OCI-LY7 (cell line): Measurements from ENCODE around the gene PCDHGA1. TPM values are rescaled to one million over a fixed set of nuclear protein-coding genes. Genes with fewer than 3 reads are reported as not detected.

Experiments
- BruUV-seq: library from RNA; stranded (reverse); fragments of 400-500 nt; replicated peaks from 2 replicates; lab custom pipeline; 2021; lab: Mats Ljungman, UMichigan
- CTCF ChIA-PET: fragments of 300-600 bp; sonication (Branson Sonifier 250); formaldehyde crosslinking; loops from one replicate; lab custom pipeline; 2022; ENCODE audit warnings: antibody characterized with exemption; ENCODE audit not compliant: unreplicated experiment; lab: Charles Lee
- POLR2A ChIA-PET: fragments of 300-600 bp; sonication (Branson Sonifier 250); formaldehyde crosslinking; loops from one replicate; lab custom pipeline; 2022; ENCODE audit warnings: antibody characterized with exemption; lab: Charles Lee
- DNase-seq: peaks from one replicate; pipeline ENCODE4 v3.0.0-alpha.2; 2015; ENCODE audit warnings: low spot score
- H2AFZ ChIP-seq: fragments of 200-600 bp; sonication (generic), shearing (Covaris generic); 2 replicates; pipeline ENCODE4 v1.6.1; 2014; ENCODE audit warnings: mild to moderate bottlenecking, antibody characterized with exemption, low read length, moderate library complexity
- H3K27ac ChIP-seq: fragments of 200-600 bp; sonication (generic); 2 replicates; pipeline ENCODE4 v1.5.1; 2014; ENCODE audit warnings: mixed run types, low read depth, mild to moderate bottlenecking, moderate library complexity, low read length, inconsistent platforms; ENCODE audit not compliant: poor library complexity, severe bottlenecking
- H3K36me3 ChIP-seq: fragments of 200-600 bp; sonication (generic); 2 replicates; pipeline ENCODE4 v1.6.1; 2014; ENCODE audit warnings: mild to moderate bottlenecking, antibody characterized with exemption, low read length, moderate library complexity, mixed read lengths; ENCODE audit not compliant: insufficient read depth
- H3K4me1 ChIP-seq: fragments of 200-600 bp; sonication (generic); 2 replicates; pipeline ENCODE4 v1.5.1; 2014; ENCODE audit warnings: mild to moderate bottlenecking, low read length; ENCODE audit not compliant: insufficient read depth, poor library complexity, severe bottlenecking
- H3K4me2 ChIP-seq: fragments of 200-600 bp; sonication (generic); 2 replicates; pipeline ENCODE4 v1.6.1; 2014; ENCODE audit warnings: mild to moderate bottlenecking, low read length
- H3K4me3 ChIP-seq: fragments of 200-600 bp; sonication (generic); 2 replicates; pipeline ENCODE4 v1.5.1; 2014; ENCODE audit warnings: mild to moderate bottlenecking, low read depth, low read length; ENCODE audit not compliant: poor library complexity, severe bottlenecking
- H3K79me2 ChIP-seq: fragments of 200-600 bp; sonication (generic); 2 replicates; pipeline ENCODE4 v1.6.1; 2016; ENCODE audit warnings: low read depth, mild to moderate bottlenecking, low read length, moderate library complexity, mixed read lengths; ENCODE audit not compliant: insufficient read depth
- H3K9me2 ChIP-seq: fragments of 200-600 bp; sonication (generic); 2 replicates; pipeline ENCODE4 v1.6.1; 2016; ENCODE audit warnings: mild to moderate bottlenecking, low read length, mixed read lengths; ENCODE audit not compliant: insufficient read depth
- H3K9me3 ChIP-seq: fragments of 200-600 bp; sonication (generic); 2 replicates; pipeline ENCODE4 v1.6.1; 2014; ENCODE audit warnings: mild to moderate bottlenecking, mixed run types, low read length, mixed read lengths
- H4K20me1 ChIP-seq: fragments of 200-600 bp; sonication (generic); 2 replicates; pipeline ENCODE4 v1.6.1; 2014; ENCODE audit warnings: mild to moderate bottlenecking, antibody characterized with exemption, low read length, moderate library complexity, mixed read lengths; ENCODE audit not compliant: insufficient read depth
- CTCF ChIP-seq: fragments of 200-600 bp; sonication (generic); conservative IDR thresholded peaks from 2 replicates; pipeline ENCODE4 v1.5.1; 2014; ENCODE audit warnings: mild to moderate bottlenecking, antibody characterized with exemption, low read length, moderate library complexity, mixed read lengths
- EZH2phosphoT487 ChIP-seq: fragments of 200-600 bp; sonication (generic); IDR thresholded peaks from 2 replicates; pipeline ENCODE4 v1.6.1; 2018; ENCODE audit warnings: low read depth, borderline replicate concordance, mild to moderate bottlenecking, mixed run types, antibody characterized with exemption, low read length, moderate library complexity, mixed read lengths
- intact Hi-C: fragments of 100-400 bp; cut with micrococcal nuclease; formaldehyde crosslinking; loops from one replicate; pipeline ENCODE4 v1.10.0; 2022; ENCODE audit not compliant: unreplicated experiment
- total RNA-seq, 2 experiments: library from RNA; depleted of rRNA in 1 of 2; stranded (reverse); fragments of >200 nt in 1 of 2; shearing (Covaris generic) in 1 of 2; gene quantifications; 2 replicates each; pipeline ENCODE4 v1.2.3, GENCODE V29; 2014 to 2022

PCDHGA1 gene
- total RNA-seq, 2 experiments from 2014 or later = 1.3 to 1.9 TPM

GRCh38 chr5:141490271-141490670 lies 160.0 kb downstream of the PCDHGA1 start:
- Histone ChIP-seq H3K4me3 (no peak overlapping the region), H2AFZ (no peak overlapping the region), H4K20me1 (0 out of 2 replicates have a peak, but pooled peaks cover 6% of the 10 kb centered on the region), H3K27ac (no peak overlapping the region), H3K36me3 (peaks cover 74% of the 10 kb centered on the region), H3K9me2 (no peaks in the 10 kb centered on the region), H3K4me1 (peaks cover 19% of the 10 kb centered on the region), H3K9me3 (no peaks in the 10 kb centered on the region), H3K79me2 (peaks cover 3% of the 10 kb centered on the region; the same call in 1 of the 2 replicates), H3K4me2 (no peak overlapping the region)
- ChIA-PET POLR2A (interaction anchor here (2.7 kb wide), 1 partner anchor 10 kb away, joined by 8 read pairs; no protein-coding TSS in a partner anchor), CTCF (no interaction called here)
- no TSS peak for BruUV-seq
- intact Hi-C loops = no loop called here
- no peak for DNase-seq
- TF ChIP-seq CTCF = no peak
- TF ChIP-seq EZH2phosphoT487 = no peak

DNA sequence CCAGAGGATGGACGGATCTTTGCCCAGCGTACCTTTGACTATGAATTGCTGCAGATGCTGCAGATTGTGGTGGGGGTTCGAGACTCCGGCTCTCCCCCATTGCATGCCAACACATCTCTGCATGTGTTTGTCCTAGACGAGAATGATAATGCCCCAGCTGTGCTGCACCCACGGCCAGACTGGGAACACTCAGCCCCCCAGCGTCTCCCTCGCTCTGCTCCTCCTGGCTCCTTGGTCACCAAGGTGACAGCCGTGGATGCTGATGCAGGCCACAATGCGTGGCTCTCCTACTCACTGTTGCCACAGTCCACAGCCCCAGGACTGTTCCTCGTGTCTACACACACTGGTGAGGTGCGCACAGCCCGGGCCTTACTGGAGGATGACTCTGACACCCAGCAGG lies 160.5 kb downstream of the PCDHGA1 start:
- Histone ChIP-seq H3K9me3 (no peaks in the 10 kb centered on the region), H3K9me2 (no peaks in the 10 kb centered on the region), H4K20me1 (0 out of 2 replicates have a peak, but pooled peaks cover 6% of the 10 kb centered on the region), H3K4me1 (peaks cover 19% of the 10 kb centered on the region), H3K4me2 (no peak overlapping the region), H2AFZ (no peak overlapping the region), H3K27ac (no peak overlapping the region), H3K79me2 (no peaks in the 10 kb centered on the region), H3K4me3 (no peak overlapping the region), H3K36me3 (peaks cover 72% of the 10 kb centered on the region)
- no peak for DNase-seq
- intact Hi-C loops = no loop called here
- no peak for TF ChIP-seq EZH2phosphoT487
- TF ChIP-seq CTCF = no peak
- BruUV-seq = no TSS peak
- CTCF ChIA-PET = no interaction called here
- POLR2A ChIA-PET = interaction anchor here (2.7 kb wide), 1 partner anchor 10 kb away, joined by 8 read pairs; no protein-coding TSS in a partner anchor

DNA sequence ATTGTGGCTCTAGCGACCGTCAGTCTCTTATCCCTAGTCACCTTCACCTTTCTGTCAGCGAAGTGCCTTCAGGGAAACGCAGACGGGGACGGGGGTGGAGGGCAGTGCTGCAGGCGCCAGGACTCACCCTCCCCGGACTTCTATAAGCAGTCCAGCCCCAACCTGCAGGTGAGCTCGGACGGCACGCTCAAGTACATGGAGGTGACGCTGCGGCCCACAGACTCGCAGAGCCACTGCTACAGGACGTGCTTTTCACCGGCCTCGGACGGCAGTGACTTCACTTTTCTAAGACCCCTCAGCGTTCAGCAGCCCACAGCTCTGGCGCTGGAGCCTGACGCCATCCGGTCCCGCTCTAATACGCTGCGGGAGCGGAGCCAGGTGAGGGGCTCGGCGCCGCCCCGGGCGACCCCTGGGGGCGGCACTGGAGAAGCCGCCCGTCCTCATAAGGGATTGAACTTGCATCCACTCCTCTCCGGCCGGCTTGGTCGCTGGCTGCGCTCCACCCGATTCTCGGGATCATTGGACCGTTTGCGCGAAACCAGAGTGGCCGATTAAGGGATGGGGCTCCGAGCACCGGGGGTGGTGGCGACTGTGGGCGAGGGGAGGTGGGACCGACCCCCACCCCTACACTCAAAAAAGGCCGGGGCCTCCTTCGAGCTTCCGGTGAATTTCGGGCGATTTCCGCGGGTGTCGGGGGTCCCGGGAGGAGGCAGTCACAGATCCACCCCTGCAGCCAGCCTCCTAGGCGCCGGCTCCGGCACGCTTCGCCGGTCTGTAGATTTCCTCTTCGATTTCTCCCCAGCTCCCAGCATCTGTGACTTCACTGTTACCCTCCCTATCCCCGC lies 161.2 kb downstream of the PCDHGA1 start:
- Histone ChIP-seq H2AFZ (no peak overlapping the region), H3K4me2 (no peak overlapping the region), H3K9me2 (no peaks in the 10 kb centered on the region), H4K20me1 (0 out of 2 replicates have a peak, but pooled peaks cover 6% of the 10 kb centered on the region), H3K9me3 (no peaks in the 10 kb centered on the region), H3K79me2 (no peaks in the 10 kb centered on the region), H3K4me1 (peaks cover 19% of the 10 kb centered on the region), H3K4me3 (no peak overlapping the region), H3K36me3 (peaks cover 72% of the 10 kb centered on the region), H3K27ac (no peak overlapping the region)
- ChIA-PET POLR2A (interaction anchor here (2.6 kb wide), 1 partner anchor 13 kb away, joined by 7 read pairs; no protein-coding TSS in a partner anchor), CTCF (no interaction called here)
- no TSS peak for BruUV-seq
- intact Hi-C loops = no loop called here
- TF ChIP-seq CTCF (no peak), EZH2phosphoT487 (no peak)
- no peak for DNase-seq
